Stimulated activated CD4-positive, alpha-beta T cell treated with anti-CD3 and anti-CD28 coated beads, Interleukin-12 subunit alpha, Interleukin-12 subunit beta, amount 100 ng/mL, for 48 hours (primary cell): ENCODE data around the gene SHROOM4.

Experiments used
- DNase-seq, 3 donors: peaks; one replicate each; pipeline ENCODE4 v3.0.0-alpha.2; 2020; ENCODE audit warnings: low read depth in 2 of 3, low spot score in 1 of 3

SHROOM4 gene

GRCh38 chrX:50813843-50814661 is at the start of gene SHROOM4:
SHROOM4 (minus strand) TSS chrX:50814194; CDS start chrX:50814018, 176 bp downstream.
- DNase-seq, result no peak

GRCh38 chrX:50863471-50863870 is 49.5 kb upstream of the SHROOM4 start:
- no peak for DNase-seq

- DNase-seq, result no peak
Measured at GRCh38 chrX:50860518-50860917, 46.5 kb upstream of the SHROOM4 start.

GRCh38 chrX:50858548-50858947 is 44.6 kb upstream of the SHROOM4 start:
- no peak for DNase-seq

GRCh38 chrX:50853399-50853798 is 39.4 kb upstream of the SHROOM4 start:
- no peak for DNase-seq

- DNase-seq, result no peak
Measured at GRCh38 chrX:50852524-50852923, 38.5 kb upstream of the SHROOM4 start.

- no peak for DNase-seq
Measured at GRCh38 chrX:50842221-50842620, 28.2 kb upstream of the SHROOM4 start.

GRCh38 chrX:50839730-50840129 is 25.7 kb upstream of the SHROOM4 start:
- no peak for DNase-seq

GRCh38 chrX:50838820-50839600 is 25.0 kb upstream of the SHROOM4 start:
- DNase-seq, result no peak

GRCh38 chrX:50827996-50828395 is 14.0 kb upstream of the SHROOM4 start:
- no peak for DNase-seq

- DNase-seq, result no peak
Measured at GRCh38 chrX:50825825-50826224, 11.8 kb upstream of the SHROOM4 start.

- no peak for DNase-seq
Measured at GRCh38 chrX:50818986-50819385, 5.0 kb upstream of the SHROOM4 start.

GRCh38 chrX:50815120-50815519 is 1.1 kb upstream of the SHROOM4 start:
- no peak for DNase-seq

- DNase-seq, result no peak
Measured at GRCh38 chrX:50814701-50815100, 707 bp upstream of the SHROOM4 start.

GRCh38 chrX:50812995-50813842 is 775 bp downstream of the SHROOM4 start:
- no peak for DNase-seq

GRCh38 chrX:50805276-50805675 is 8.7 kb downstream of the SHROOM4 start:
- no peak for DNase-seq

- DNase-seq, result no peak
Measured at GRCh38 chrX:50801135-50801534, 12.9 kb downstream of the SHROOM4 start.

- no peak for DNase-seq
Measured at GRCh38 chrX:50799531-50799961, 14.4 kb downstream of the SHROOM4 start.

- no peak for DNase-seq
Measured at GRCh38 chrX:50798783-50799182, 15.2 kb downstream of the SHROOM4 start.

- DNase-seq, result no peak
Measured at GRCh38 chrX:50787099-50787498, 26.9 kb downstream of the SHROOM4 start.

GRCh38 chrX:50780144-50780543 is 33.9 kb downstream of the SHROOM4 start:
- DNase-seq, result no peak
